ENCODE results near the gene PRPH.

DNA sequence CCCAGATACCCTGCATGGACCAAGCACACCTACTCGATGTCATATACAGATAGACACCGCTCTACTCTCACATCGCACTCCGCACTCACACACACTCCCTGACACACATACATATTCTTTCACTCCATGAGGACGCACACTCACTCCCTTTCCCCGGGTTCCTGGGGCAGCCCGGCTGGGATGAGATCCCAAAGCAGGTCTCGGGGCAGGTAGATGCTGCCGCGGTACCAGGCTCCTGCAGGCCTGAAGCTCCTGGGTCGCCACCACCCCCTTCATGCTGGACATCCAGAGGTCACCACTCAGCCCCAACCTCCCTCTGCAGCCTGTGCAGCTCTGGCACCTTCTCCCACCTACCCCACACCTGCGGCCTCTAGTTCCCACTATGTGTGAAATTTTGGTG, 39.7 kb downstream of the PRPH start:
- TF ChIP-seq, protein P1, sequence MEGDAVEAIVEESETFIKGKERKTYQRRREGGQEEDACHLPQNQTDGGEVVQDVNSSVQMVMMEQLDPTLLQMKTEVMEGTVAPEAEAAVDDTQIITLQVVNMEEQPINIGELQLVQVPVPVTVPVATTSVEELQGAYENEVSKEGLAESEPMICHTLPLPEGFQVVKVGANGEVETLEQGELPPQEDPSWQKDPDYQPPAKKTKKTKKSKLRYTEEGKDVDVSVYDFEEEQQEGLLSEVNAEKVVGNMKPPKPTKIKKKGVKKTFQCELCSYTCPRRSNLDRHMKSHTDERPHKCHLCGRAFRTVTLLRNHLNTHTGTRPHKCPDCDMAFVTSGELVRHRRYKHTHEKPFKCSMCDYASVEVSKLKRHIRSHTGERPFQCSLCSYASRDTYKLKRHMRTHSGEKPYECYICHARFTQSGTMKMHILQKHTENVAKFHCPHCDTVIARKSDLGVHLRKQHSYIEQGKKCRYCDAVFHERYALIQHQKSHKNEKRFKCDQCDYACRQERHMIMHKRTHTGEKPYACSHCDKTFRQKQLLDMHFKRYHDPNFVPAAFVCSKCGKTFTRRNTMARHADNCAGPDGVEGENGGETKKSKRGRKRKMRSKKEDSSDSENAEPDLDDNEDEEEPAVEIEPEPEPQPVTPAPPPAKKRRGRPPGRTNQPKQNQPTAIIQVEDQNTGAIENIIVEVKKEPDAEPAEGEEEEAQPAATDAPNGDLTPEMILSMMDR (IDR thresholded peaks at IDR 0.05): no peak
- no peak for TF ChIP-seq POLR2A (IDR thresholded peaks at IDR 0.05)
- TF ChIP-seq POLR2AphosphoS5 (IDR thresholded peaks at IDR 0.05): no peak
- TF ChIP-seq EP300 (IDR thresholded peaks at IDR 0.05): no peak
